ENCODE measurements around the gene ADK. TPM values are rescaled to one million over a fixed set of nuclear protein-coding genes. Genes with fewer than 3 reads are reported as not detected.

Gene ADK
- total and polyA plus RNA-seq, 8 donors = 44.8 to 68.6 (median 57.5) TPM

DNA sequence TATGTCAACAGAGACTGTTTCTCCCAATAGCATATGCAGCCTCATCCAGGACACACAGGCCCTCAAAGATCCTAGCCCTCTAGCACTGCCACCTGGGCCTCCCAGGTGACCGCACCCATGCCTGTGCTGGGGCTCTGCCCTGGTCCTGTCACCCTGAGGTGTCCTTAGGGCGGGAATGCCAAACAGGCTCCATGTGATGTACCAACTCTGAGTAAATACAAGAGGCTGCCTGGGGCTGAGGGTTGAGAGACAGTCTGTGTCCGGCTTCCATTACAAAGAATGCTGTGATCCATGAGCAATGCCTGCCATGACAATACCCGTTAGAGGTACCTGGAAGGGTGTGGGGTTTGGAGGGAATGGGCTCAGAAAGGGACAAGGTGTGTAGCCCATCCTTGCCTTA lies 592.4 kb downstream of the ADK start:
- H3K4me3 ChIP-seq = no peak overlapping the region
- ATAC-seq = no peak
- peaks cover 0 to 9% of the 10 kb centered on the region in 2 donors for H3K4me1 ChIP-seq
- H3K27ac ChIP-seq = no peak overlapping the region
- H3K27me3 ChIP-seq = no peaks in the 10 kb centered on the region
- H3K9me3 ChIP-seq = no peaks in the 10 kb centered on the region
- TF ChIP-seq, protein P1, sequence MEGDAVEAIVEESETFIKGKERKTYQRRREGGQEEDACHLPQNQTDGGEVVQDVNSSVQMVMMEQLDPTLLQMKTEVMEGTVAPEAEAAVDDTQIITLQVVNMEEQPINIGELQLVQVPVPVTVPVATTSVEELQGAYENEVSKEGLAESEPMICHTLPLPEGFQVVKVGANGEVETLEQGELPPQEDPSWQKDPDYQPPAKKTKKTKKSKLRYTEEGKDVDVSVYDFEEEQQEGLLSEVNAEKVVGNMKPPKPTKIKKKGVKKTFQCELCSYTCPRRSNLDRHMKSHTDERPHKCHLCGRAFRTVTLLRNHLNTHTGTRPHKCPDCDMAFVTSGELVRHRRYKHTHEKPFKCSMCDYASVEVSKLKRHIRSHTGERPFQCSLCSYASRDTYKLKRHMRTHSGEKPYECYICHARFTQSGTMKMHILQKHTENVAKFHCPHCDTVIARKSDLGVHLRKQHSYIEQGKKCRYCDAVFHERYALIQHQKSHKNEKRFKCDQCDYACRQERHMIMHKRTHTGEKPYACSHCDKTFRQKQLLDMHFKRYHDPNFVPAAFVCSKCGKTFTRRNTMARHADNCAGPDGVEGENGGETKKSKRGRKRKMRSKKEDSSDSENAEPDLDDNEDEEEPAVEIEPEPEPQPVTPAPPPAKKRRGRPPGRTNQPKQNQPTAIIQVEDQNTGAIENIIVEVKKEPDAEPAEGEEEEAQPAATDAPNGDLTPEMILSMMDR (IDR thresholded peaks at IDR 0.05) = no peak
- H3K36me3 ChIP-seq = no peaks in the 10 kb centered on the region
- intact Hi-C loops (cut with DNase I) = no loop called here
- DNase-seq = no peak

DNA sequence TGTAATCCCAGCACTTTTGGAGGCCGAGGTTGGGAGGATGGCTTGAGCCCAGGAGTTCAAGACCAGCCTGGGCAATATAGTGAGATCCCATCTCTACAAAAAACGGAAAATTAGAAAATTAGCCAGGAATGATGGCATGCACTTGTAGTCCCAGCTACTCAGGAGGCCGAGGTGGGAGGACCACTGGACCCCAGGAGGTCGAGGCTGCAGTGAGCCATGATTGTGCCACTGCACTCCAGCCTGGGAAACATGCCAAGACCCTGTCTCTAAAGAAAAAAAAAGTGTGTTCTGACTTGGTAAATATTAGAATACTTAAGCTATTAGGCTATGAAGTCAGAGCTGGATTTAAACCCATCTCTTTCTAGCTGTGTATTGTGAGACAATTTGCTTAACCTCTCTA lies 594.4 kb downstream of the ADK start:
- intact Hi-C loops (cut with DNase I) = no loop called here
- Histone ChIP-seq H3K27me3 (no peaks in the 10 kb centered on the region), H3K9me3 (no peaks in the 10 kb centered on the region), H3K4me3 (no peak overlapping the region), H3K4me1 (no peaks in the 10 kb centered on the region), H3K36me3 (no peaks in the 10 kb centered on the region), H3K27ac (no peak overlapping the region)
- TF ChIP-seq, protein P1 (IDR thresholded peaks at IDR 0.05) = no peak
- ATAC-seq (no peak), DNase-seq (no peak)

DNA sequence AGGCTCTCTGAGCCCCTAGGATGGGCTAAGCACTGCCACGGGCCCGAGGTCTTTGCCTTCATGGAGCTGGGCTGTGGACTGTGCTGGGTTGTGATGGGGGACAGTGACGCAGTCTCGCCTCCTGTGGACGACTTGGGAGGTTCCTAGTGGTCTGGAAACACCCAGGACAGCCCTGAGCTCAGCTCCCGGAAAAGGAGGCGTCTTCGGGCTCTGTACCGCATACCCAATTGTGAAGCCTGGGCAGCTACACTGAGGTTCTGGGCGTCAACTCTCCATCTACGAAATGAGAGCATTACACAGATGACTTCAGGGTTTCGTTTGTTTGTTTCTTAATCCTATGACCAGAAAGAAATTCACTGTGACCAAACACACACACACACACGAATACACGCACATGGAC lies 595.8 kb downstream of the ADK start:
- Histone ChIP-seq H3K4me1 (no peaks in the 10 kb centered on the region), H3K9me3 (no peaks in the 10 kb centered on the region), H3K36me3 (no peaks in the 10 kb centered on the region), H3K27ac (no peak overlapping the region), H3K4me3 (no peak overlapping the region), H3K27me3 (no peaks in the 10 kb centered on the region)
- intact Hi-C loops (cut with DNase I) = no loop called here
- TF ChIP-seq, protein P1 (IDR thresholded peaks at IDR 0.05) = no peak
- ATAC-seq (no peak), DNase-seq (no peak)

DNA sequence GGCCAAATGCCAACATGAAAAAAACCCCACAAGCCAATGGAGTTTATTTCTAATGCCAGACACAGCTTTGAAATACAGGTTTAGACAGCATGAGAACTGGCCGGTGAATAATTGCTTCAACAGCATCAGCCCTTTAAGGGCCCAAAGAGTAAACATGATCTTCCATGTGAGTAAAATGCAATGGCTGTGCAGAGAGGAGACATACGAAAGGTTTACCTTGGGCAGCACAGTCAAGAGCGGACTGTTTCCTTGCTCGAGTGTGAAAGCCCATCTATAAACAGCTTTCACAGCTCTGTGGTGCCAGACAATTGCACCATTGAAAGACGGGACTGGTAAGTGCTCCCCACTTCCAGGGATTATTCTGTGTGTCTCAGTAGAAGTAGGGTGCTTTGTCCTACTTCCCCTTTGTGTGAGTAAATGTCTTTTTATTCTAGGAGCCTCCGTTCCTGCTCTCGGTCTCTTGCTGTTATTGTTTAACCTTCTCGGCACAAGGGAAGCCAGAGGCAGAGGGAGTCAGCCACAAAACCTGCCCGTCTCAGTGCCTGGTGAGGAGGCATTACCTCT lies 597.5 kb downstream of the ADK start:
- Histone ChIP-seq H3K36me3 (no peaks in the 10 kb centered on the region), H3K9me3 (no peaks in the 10 kb centered on the region), H3K27ac (no peak overlapping the region), H3K27me3 (no peaks in the 10 kb centered on the region), H3K4me1 (no peaks in the 10 kb centered on the region), H3K4me3 (no peak overlapping the region)
- intact Hi-C loops (cut with DNase I) = no loop called here
- DNase-seq (no peak), ATAC-seq (no peak)
- TF ChIP-seq, protein P1 (IDR thresholded peaks at IDR 0.05) = no peak

DNA sequence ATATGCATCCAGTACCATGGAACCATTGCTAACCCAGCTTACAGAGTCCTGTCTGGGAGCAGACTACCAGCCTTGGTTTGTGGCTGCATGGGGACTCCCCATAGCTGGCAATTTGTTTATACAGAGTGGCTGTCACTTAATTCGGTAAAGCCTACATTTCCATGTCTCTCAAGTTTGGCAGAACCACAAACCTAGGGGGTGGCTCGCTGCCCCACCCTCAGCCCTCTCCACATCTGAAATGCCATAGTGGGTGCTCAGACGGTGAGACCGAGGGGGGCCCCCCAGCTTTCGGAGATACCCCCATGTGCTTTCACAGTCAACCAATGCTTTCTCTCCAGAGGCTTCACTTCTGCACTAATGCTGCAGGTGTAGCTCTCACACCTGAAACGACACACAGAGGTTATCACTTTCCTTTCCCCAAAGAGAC lies 599.8 kb downstream of the ADK start:
- TF ChIP-seq, protein P1 (IDR thresholded peaks at IDR 0.05) = no peak
- H3K27me3 ChIP-seq = no peaks in the 10 kb centered on the region
- no peak overlapping the region for H3K27ac ChIP-seq
- H3K4me3 ChIP-seq = no peak overlapping the region
- intact Hi-C loops (cut with DNase I) = no loop called here
- no peaks in the 10 kb centered on the region for H3K9me3 ChIP-seq
- DNase-seq = no peak
- H3K4me1 ChIP-seq = no peaks in the 10 kb centered on the region
- H3K36me3 ChIP-seq = no peaks in the 10 kb centered on the region
- no peak for ATAC-seq
